Measurements from ENCODE around the gene NAPSA.

Gene NAPSA

GRCh38 chr19:50387868-50388245 is 22.4 kb upstream of the NAPSA start:
- H3K36me3 ChIP-seq (replicated peaks; ENCODE audit: insufficient read depth, low read length), result no peaks in the 10 kb centered on the region; the same call in 1 of the 2 replicates
- H3K9me2 ChIP-seq (replicated peaks; ENCODE audit: insufficient read depth, low read length), result no peaks in the 10 kb centered on the region
- no peaks in the 10 kb centered on the region for H3K27me3 ChIP-seq (replicated peaks; ENCODE audit: insufficient read depth, low read length)
- H3F3A ChIP-seq (ENCODE audit: insufficient read depth, low read length), result 0 out of 2 replicates have a peak, but pooled peaks cover 5% of the 10 kb centered on the region
- no peaks in the 10 kb centered on the region for H4K20me1 ChIP-seq (ENCODE audit: insufficient read depth, low read length)
- no peak overlapping the region for H3K27ac ChIP-seq (ENCODE audit: low read length)
- H3K4me1 ChIP-seq (ENCODE audit: low read length), result no peaks in the 10 kb centered on the region; the same call in 1 of the 2 replicates
- no peak overlapping the region for H3K9ac ChIP-seq (ENCODE audit: low read length)
- H3K4me2 ChIP-seq (ENCODE audit: low read depth, low read length), result no peak overlapping the region
- no peak overlapping the region for H2AFZ ChIP-seq (ENCODE audit: low read length)
- peaks cover 65% of the 10 kb centered on the region for H3K79me2 ChIP-seq (ENCODE audit: low read length)
- DNase-seq, result no peak
- no peaks in the 10 kb centered on the region for H3K9me3 ChIP-seq (replicated peaks; ENCODE audit: insufficient read depth, low read length)
- TF ChIP-seq EZH2phosphoT487 (IDR thresholded peaks at IDR 0.05; ENCODE audit: low read length), result no peak
- TF ChIP-seq, protein P1, sequence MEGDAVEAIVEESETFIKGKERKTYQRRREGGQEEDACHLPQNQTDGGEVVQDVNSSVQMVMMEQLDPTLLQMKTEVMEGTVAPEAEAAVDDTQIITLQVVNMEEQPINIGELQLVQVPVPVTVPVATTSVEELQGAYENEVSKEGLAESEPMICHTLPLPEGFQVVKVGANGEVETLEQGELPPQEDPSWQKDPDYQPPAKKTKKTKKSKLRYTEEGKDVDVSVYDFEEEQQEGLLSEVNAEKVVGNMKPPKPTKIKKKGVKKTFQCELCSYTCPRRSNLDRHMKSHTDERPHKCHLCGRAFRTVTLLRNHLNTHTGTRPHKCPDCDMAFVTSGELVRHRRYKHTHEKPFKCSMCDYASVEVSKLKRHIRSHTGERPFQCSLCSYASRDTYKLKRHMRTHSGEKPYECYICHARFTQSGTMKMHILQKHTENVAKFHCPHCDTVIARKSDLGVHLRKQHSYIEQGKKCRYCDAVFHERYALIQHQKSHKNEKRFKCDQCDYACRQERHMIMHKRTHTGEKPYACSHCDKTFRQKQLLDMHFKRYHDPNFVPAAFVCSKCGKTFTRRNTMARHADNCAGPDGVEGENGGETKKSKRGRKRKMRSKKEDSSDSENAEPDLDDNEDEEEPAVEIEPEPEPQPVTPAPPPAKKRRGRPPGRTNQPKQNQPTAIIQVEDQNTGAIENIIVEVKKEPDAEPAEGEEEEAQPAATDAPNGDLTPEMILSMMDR (IDR thresholded peaks at IDR 0.05; ENCODE audit: low read length), result no peak
- TF ChIP-seq EZH2 (optimal IDR thresholded peaks at IDR 0.05; ENCODE audit: low read depth, low read length), result no peak
- no peak overlapping the region for H3K4me3 ChIP-seq (ENCODE audit: low read length)

DNA sequence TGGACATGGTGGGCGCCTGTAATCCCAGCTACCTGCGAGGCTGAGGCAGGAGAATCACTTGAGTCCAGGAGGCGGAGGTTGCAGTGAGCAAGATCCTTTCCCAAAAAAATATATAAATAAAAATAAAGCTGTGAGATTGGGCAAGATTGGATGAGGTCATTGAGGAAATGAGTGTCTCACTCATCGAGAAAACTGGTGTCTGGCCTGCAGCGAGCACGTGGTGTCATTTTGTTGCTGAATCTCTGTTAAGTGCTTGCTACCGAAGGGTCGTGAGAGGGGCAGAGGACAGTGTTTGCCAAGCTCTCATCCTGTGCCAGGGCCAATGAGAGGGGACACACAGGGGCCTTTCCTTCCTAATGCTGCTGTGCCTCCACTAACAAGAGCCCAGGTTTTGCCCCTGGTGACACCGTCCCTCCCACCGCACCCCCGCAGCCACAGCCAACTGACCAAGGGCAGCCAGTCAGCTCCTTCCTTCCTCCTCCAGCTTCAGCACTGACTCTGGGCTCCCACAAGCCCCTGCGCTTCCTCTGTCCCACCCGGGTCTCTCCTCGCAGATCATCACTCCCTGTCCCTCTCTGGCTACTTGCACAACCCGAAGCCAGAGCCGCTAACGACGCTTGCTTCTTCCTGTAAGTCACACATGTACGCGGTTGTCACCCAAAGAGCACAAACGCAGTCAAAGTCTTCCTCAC is 21.9 kb upstream of the NAPSA start:
- Histone ChIP-seq H3K9me3 (replicated peaks; ENCODE audit: insufficient read depth, low read length) (no peaks in the 10 kb centered on the region), H3K27me3 (replicated peaks; ENCODE audit: insufficient read depth, low read length) (no peaks in the 10 kb centered on the region), H3F3A (ENCODE audit: insufficient read depth, low read length) (0 out of 2 replicates have a peak, but pooled peaks cover 7% of the 10 kb centered on the region), H3K4me2 (ENCODE audit: low read depth, low read length) (no peak overlapping the region), H3K9ac (ENCODE audit: low read length) (no peak overlapping the region), H4K20me1 (ENCODE audit: insufficient read depth, low read length) (no peaks in the 10 kb centered on the region), H3K79me2 (ENCODE audit: low read length) (peaks cover 60% of the 10 kb centered on the region), H2AFZ (ENCODE audit: low read length) (no peak overlapping the region), H3K4me3 (ENCODE audit: low read length) (no peak overlapping the region), H3K27ac (ENCODE audit: low read length) (no peak overlapping the region), H3K36me3 (replicated peaks; ENCODE audit: insufficient read depth, low read length) (no peaks in the 10 kb centered on the region; the same call in 1 of the 2 replicates), H3K9me2 (replicated peaks; ENCODE audit: insufficient read depth, low read length) (no peaks in the 10 kb centered on the region), H3K4me1 (ENCODE audit: low read length) (no peaks in the 10 kb centered on the region; the same call in 1 of the 2 replicates)
- no peak for TF ChIP-seq EZH2phosphoT487 (IDR thresholded peaks at IDR 0.05; ENCODE audit: low read length)
- TF ChIP-seq EZH2 (optimal IDR thresholded peaks at IDR 0.05; ENCODE audit: low read depth, low read length), result no peak
- TF ChIP-seq, protein P1 (IDR thresholded peaks at IDR 0.05; ENCODE audit: low read length), result no peak
- no peak for DNase-seq

GRCh38 chr19:50384685-50385535 is 19.5 kb upstream of the NAPSA start:
- H3K4me2 ChIP-seq (ENCODE audit: low read depth, low read length), result peak overlapping the region; percentile 88
- H4K20me1 ChIP-seq (ENCODE audit: insufficient read depth, low read length), result no peaks in the 10 kb centered on the region
- peak overlapping the region; percentile 81 for H3K9ac ChIP-seq (ENCODE audit: low read length)
- no peaks in the 10 kb centered on the region for H3K27me3 ChIP-seq (replicated peaks; ENCODE audit: insufficient read depth, low read length)
- DNase-seq, result no peak
- H3K9me3 ChIP-seq (replicated peaks; ENCODE audit: insufficient read depth, low read length), result no peaks in the 10 kb centered on the region
- H3K4me3 ChIP-seq (ENCODE audit: low read length), result peak overlapping the region; percentile 80
- no peaks in the 10 kb centered on the region for H3K9me2 ChIP-seq (replicated peaks; ENCODE audit: insufficient read depth, low read length)
- H3K27ac ChIP-seq (ENCODE audit: low read length), result peak overlapping the region; percentile 50; the same call in 1 of the 2 replicates
- H2AFZ ChIP-seq (ENCODE audit: low read length), result peak overlapping the region; percentile 56
- 0 out of 2 replicates have a peak, but pooled peaks cover 7% of the 10 kb centered on the region for H3F3A ChIP-seq (ENCODE audit: insufficient read depth, low read length)
- peaks cover 54% of the 10 kb centered on the region for H3K79me2 ChIP-seq (ENCODE audit: low read length)
- TF ChIP-seq EZH2phosphoT487 (IDR thresholded peaks at IDR 0.05; ENCODE audit: low read length), result no peak
- TF ChIP-seq EZH2 (optimal IDR thresholded peaks at IDR 0.05; ENCODE audit: low read depth, low read length), result no peak
- TF ChIP-seq, protein P1 (IDR thresholded peaks at IDR 0.05; ENCODE audit: low read length), result no peak
- no peaks in the 10 kb centered on the region; the same call in none of the 2 replicates for H3K36me3 ChIP-seq (replicated peaks; ENCODE audit: insufficient read depth, low read length)
- no peaks in the 10 kb centered on the region; the same call in 1 of the 2 replicates for H3K4me1 ChIP-seq (ENCODE audit: low read length)

Measured in MM.1S (cell line).